Stimulated activated CD8-positive, alpha-beta memory T cell treated with anti-CD3 and anti-CD28 coated beads, Interleukin-4, amount 100 ng/mL, for 4 hours (primary cell): Measurements from ENCODE around the gene FLNB.
A peak's percentile ranks its signal among the peaks of the same experiment; 100 is the strongest.
"Not testable (repeated sequence)": the region's sequence is repeated elsewhere in the genome, so short reads cannot be mapped to it uniquely, and the experiment has no call there.

Experiments
- DNase-seq, 2 donors: peaks; one replicate each; pipeline ENCODE4 v3.0.0-alpha.2; 2020; ENCODE audit warnings: low read depth in 2 of 2, low spot score in 1 of 2

FLNB gene

DNA sequence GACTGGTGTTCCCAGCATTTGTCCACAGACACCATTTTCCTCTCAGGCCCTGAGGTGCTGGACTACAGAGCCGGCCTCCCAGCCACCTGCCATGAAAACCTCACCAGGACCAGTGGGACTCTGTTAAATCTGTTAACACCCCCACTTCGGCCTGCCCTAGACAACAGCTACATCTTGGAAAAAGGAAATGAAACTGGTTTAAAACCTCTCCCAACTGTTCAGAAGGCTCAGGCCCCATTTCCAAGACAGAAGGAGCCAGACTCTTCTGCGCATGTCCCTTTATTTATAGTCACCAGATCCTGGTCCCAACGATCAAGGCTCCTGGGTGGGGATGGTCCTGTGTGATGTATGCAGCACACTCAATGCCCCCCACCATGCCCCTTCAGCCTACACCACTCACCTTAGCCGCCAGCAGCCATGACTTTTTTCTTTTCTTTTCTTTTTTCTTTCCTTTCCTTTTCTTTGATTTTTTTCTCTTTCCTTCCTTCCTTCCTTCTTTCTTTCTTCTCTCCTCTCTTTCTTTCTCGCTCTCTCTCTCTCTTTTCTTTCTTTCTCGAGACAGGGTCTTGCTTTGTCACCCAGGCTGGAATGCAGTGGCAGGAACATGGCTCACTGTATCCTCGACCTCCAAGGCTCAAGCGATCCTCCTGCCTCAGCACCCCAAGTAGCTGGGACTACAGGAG is 25.5 kb upstream of the FLNB start:
- DNase-seq: no peak

GRCh38 chr3:57983734-57984518 is 24.3 kb upstream of the FLNB start:
- DNase-seq: peak; percentile 6 to 14

GRCh38 chr3:57985176-57985983 is 22.8 kb upstream of the FLNB start:
- no peak for DNase-seq

DNA sequence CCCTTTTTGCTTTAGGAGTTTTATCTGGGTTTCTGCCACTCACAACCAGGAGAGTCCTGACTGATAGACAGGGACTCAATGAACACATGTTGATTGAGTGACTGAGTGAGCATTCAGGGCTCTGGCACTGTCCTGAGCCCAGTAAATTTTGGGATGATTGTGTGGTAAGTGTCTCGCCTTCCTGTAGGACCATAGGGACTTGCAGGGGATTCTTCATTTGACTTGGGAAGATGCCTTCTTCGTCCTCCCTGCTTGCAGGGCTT is 22.3 kb upstream of the FLNB start:
- no peak for DNase-seq

GRCh38 chr3:57986261-57986660 is 22.0 kb upstream of the FLNB start:
- no peak for DNase-seq

DNA sequence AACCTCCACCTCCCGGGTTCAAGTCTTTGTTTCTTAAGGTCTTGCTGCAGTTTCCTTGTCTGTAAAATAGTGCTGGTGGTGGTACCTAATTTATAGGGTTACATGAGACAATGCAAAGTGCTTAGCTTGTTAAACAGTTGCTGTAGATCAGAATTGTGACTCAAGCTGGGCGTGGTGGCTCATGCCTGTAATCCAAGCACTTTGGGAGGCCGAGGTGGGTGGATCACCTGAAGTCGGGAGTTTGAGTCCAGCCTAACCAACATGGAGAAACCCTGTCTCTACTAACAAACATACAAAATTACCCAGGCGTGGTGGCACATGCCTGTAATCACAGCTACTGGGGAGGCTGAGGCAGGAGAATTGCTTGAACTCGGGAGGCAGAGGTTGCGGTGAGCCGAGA is 19.0 kb upstream of the FLNB start:
- not testable (repeated sequence) for DNase-seq

- no peak for DNase-seq
These were observed 18.6 kb upstream of the FLNB start for GRCh38 chr3:57989646-57990045.

GRCh38 chr3:57992452-57993213 is 15.6 kb upstream of the FLNB start:
- no peak for DNase-seq

DNA sequence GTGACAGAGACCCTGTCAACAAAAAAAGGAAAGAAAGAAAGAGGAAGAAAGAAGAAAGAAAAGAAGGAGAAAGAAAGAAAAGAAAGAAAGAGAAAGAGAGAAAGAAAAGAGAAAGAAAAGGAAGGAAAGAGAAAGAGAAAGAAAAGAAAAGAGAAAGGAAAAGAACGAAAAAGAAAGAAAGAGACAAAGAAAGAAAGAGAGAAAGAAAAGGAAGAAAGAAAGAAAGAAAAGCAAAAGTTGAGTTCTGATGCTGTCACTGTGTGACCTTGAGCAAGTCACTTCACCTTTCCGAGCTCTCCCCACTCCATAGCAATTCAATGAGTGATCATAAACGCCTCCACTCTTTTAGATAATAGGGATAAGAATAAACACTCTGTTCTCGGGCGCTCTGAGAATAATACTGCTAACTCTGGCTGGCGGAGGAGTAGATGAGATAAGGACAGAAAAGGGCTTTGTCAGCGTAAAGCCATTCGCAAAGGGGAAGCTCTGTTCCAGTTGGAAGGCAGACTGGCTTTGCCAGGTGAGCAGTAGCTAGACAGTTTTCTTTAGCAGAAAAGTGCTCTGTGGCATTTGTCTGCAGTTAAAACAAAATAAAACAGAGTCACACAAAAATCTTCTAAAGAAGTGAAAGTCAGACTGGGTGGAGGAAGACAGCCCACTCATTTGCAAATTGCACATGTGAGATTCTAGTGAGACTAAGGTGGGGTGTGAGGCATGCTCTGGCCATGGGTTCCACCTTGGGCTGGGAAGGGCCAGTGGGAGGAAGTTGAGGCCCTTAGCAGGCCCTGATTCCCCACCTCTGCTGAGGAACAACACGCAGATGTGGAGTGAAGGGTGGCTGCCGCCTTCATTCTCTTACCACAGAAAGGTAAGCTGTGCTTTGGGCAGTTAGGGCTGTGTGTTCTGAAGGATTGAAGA is 9.6 kb upstream of the FLNB start:
- DNase-seq: no peak

- DNase-seq: no peak
These were observed 8.7 kb upstream of the FLNB start for GRCh38 chr3:57999417-58000115.

DNA sequence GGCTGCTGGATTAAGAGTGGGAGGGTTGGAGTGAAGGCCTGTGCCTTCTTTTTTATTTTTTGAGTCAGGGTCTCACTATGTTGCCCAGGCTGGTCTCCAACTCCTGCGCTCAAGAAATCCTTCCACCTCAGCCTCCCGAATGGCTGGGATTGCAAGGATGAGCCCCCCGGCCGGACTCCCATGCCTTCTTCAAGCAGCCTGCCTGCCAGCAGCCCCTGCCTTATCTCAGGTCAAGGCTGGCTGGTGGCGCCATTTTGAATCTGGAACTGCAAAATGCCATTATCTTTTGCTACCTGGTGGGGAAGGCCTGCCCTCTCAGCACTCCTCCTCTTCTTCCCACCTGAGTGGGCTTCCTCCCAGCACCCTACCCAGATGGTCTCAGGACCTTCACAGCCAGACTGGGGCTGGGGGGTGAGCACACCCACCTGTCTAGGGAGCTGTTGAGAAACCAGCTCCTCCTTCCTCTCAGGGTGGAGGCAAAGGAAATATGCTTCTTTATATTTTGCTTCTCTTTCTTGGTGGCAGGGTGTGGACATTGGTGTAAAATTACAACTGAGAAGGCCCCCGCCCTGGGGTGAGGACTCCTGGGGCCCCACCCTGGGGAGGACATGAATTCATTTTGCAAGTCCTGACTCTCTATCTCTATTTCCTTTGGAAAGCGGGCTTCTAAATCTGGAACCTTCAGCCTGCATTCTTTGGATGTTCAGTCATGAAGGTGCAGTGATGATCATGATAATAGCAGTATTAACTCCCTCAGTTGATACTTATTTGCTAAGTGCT is 7.7 kb upstream of the FLNB start:
- DNase-seq: no peak

- DNase-seq: no peak
These were observed 7.1 kb upstream of the FLNB start for GRCh38 chr3:58001086-58001467.

DNA sequence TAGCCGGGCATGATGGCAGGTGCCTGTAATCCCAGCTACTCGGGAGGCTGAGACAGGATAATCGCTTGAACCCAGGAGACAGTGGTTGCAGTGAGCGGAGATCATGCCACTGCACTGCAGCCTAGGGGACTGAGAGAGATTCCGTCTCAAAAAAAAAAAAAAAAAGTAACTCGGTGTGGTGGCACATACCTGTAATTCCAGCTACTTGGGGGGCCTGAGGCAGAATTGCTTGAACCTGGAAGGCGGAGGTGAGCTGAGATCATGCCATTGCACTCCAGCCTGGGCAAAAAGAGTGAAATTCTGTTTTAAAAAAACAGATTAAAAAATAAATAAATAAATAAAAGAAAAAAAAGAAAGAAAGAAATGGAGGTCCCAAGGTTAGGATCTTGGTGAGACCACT is 6.2 kb upstream of the FLNB start:
- DNase-seq: no peak

- DNase-seq: no peak
These were observed 5.1 kb upstream of the FLNB start for GRCh38 chr3:58003093-58003492.

DNA sequence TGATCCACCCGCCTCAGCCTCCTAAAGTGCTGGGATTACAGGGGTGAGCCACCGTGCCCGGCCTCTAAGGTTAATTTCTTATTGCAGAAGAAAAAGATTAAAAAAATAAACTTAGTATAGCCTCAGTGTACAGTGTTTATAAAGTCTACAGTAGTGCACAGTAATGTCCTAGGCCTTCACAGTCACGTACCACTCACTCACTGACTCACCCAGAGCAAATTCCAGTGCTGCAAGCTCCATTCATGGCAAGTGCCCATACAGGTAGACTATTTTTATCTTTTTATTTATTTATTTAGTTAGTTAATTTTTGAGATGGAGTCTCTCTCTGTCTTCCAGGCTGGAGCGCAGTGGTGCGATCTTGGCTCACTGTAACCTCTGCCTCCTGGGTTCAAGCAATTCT is 3.2 kb upstream of the FLNB start:
- no peak for DNase-seq

- no peak for DNase-seq
These were observed 2.6 kb upstream of the FLNB start for GRCh38 chr3:58005669-58006068.

GRCh38 chr3:58006661-58007060 is 1.6 kb upstream of the FLNB start:
- DNase-seq: no peak

- no peak for DNase-seq
These were observed 965 bp downstream of the FLNB start for GRCh38 chr3:58009026-58009748.
